HepG2 (cell line): ENCODE results near the gene ALDOA. TPM values are rescaled to one million over a fixed set of nuclear protein-coding genes. Genes with fewer than 3 reads are reported as not detected.

Experiments
- ATAC-seq: fragments of 200-7000 bp; cut with Tn5 transposase; 3 replicates; pipeline ENCODE4 v1.9.1; 2020; ENCODE audit warnings: mild to moderate bottlenecking, moderate library complexity
- BruUV-seq: library from RNA; stranded (reverse); fragments of 400-500 nt; replicated peaks from 2 replicates; lab custom pipeline; 2021; lab: Mats Ljungman, UMichigan
- CTCF ChIA-PET: fragments of 300-600 bp; formaldehyde crosslinking; extraction: SDS; loops from one replicate; lab custom pipeline; 2021; ENCODE audit warnings: low total read pairs, inconsistent platforms, low intra/inter-chr PET ratio; lab: Yijun Ruan, JAX
- POLR2A ChIA-PET: fragments of 350-600 bp; sonication (Branson Sonifier 250); formaldehyde crosslinking; loops from one replicate; lab custom pipeline; 2020; ENCODE audit warnings: antibody characterized with exemption, inconsistent platforms; lab: Yijun Ruan, JAX
- DNase-seq: peaks from one replicate; pipeline ENCODE4 v3.0.0-alpha.2; 2015; ENCODE audit warnings: low spot score
- FAIRE-seq: peaks from 3 replicates; lab custom pipeline; 2011; peaks lifted over from hg19 to GRCh38; lab: Jason Lieb, UNC
- H2AFZ ChIP-seq: one replicate; pipeline ENCODE4 v1.6.1; 2011; ENCODE audit warnings: low read length, inconsistent platforms
- H3K27ac ChIP-seq: fragments of 300-600 bp; 3 replicates; pipeline ENCODE4 v1.8.0; 2011; ENCODE audit warnings: mixed run types, mild to moderate bottlenecking, mixed read lengths, low read length, inconsistent platforms; ENCODE audit not compliant: insufficient read depth; ENCODE audit errors: extremely low read length
- H3K27me3 ChIP-seq, 2 experiments: fragments of 200-600 bp in 1 of 2; 2 replicates in 1 of 2; 3 replicates in 1 of 2; pipeline versions ENCODE4 v1.6.0 to v1.8.0; 2011; ENCODE audit warnings: low read length in 2 of 2, mild to moderate bottlenecking in 2 of 2, moderate library complexity in 2 of 2, inconsistent platforms in 1 of 2; ENCODE audit not compliant: insufficient read depth in 2 of 2, control insufficient read depth in 1 of 2
- H3K36me3 ChIP-seq, 2 experiments: fragments of 200-600 bp in 1 of 2; replicated peaks in 1 of 2; 2 replicates in 1 of 2; 3 replicates in 1 of 2; pipeline versions ENCODE4 v1.5.1 to v1.8.0; 2011; ENCODE audit warnings: low read length in 2 of 2, inconsistent platforms in 1 of 2; ENCODE audit not compliant: insufficient read depth in 2 of 2, control insufficient read depth in 1 of 2
- H3K4me1 ChIP-seq: 2 replicates; pipeline ENCODE4 v1.5.1; 2012; ENCODE audit warnings: low read length, inconsistent platforms; ENCODE audit not compliant: insufficient read depth
- H3K4me2 ChIP-seq: 2 replicates; pipeline ENCODE4 v1.6.0; 2011; ENCODE audit warnings: low read depth, low read length, inconsistent platforms
- H3K4me3 ChIP-seq, 3 experiments: fragments of 200-600 bp in 1 of 3; sonication (generic), shearing (Covaris generic) in 1 of 3; replicated peaks in 1 of 3; 2 replicates each; pipeline ENCODE4 v1.5.1; 2011 to 2016; ENCODE audit warnings: low read length in 3 of 3, inconsistent platforms in 2 of 3, low read depth in 2 of 3, mild to moderate bottlenecking in 2 of 3, control low read depth in 1 of 3, mixed read lengths in 1 of 3; ENCODE audit not compliant: insufficient read depth in 1 of 3
- H3K79me2 ChIP-seq: one replicate; pipeline ENCODE4 v1.6.1; 2011; ENCODE audit warnings: low read length, inconsistent platforms; ENCODE audit not compliant: insufficient read depth
- H3K9ac ChIP-seq: 2 replicates; pipeline ENCODE4 v1.6.0; 2011; ENCODE audit warnings: mild to moderate bottlenecking, low read depth, low read length, inconsistent platforms; ENCODE audit not compliant: insufficient read depth
- H3K9me3 ChIP-seq: 2 replicates; pipeline ENCODE4 v1.5.1; 2012; ENCODE audit warnings: mild to moderate bottlenecking, low read length
- H4K20me1 ChIP-seq: 2 replicates; pipeline ENCODE4 v1.6.0; 2011; ENCODE audit warnings: inconsistent platforms, mild to moderate bottlenecking, low read length, moderate library complexity; ENCODE audit not compliant: insufficient read depth
- BCL3 ChIP-seq: sonication (generic); formaldehyde crosslinking; IDR thresholded peaks from 2 replicates; pipeline ENCODE4 v1.5.1; 2020; ENCODE audit warnings: mild to moderate bottlenecking, missing genetic modification reagents, moderate library complexity
- CBX2 ChIP-seq, 2 experiments: fragments of 200-600 bp in 1 of 2; sonication (generic); formaldehyde crosslinking in 1 of 2; IDR thresholded peaks; 2 replicates each; pipeline versions ENCODE4 v1.7.0 to v1.8.1; 2018 to 2022; ENCODE audit warnings: low read depth in 2 of 2, low read length in 1 of 2, mild to moderate bottlenecking in 1 of 2, missing genetic modification reagents in 1 of 2
- NFKB2 ChIP-seq: sonication (generic); formaldehyde crosslinking; IDR thresholded peaks from 2 replicates; pipeline ENCODE4 v1.4.0; 2020; ENCODE audit warnings: missing genetic modification reagents, borderline replicate concordance
- NR2F2 ChIP-seq: IDR thresholded peaks from 2 replicates; pipeline ENCODE4 v1.6.1; 2012; ENCODE audit warnings: low read depth, inconsistent platforms, borderline replicate concordance
- ONECUT2 ChIP-seq: sonication (generic); formaldehyde crosslinking; IDR thresholded peaks from 2 replicates; pipeline ENCODE4 v1.4.0; 2020; ENCODE audit warnings: missing genetic modification reagents
- RBM39 ChIP-seq: fragments of 200-400 bp; formaldehyde crosslinking; IDR thresholded peaks from one replicate; pipeline ENCODE4 v1.6.1; 2018; ENCODE audit warnings: antibody characterized with exemption, mild to moderate bottlenecking, low read depth, low read length; ENCODE audit not compliant: poor library complexity, severe bottlenecking
- SATB2 ChIP-seq: sonication (generic); formaldehyde crosslinking; IDR thresholded peaks from 2 replicates; pipeline ENCODE4 v1.5.0; 2020; ENCODE audit warnings: missing genetic modification reagents
- TCF7 ChIP-seq: sonication (generic); IDR thresholded peaks from 2 replicates; pipeline ENCODE4 v1.6.1; 2016; ENCODE audit warnings: antibody characterized with exemption, low read depth
- ZBTB3 ChIP-seq: sonication (generic); formaldehyde crosslinking; IDR thresholded peaks from 2 replicates; pipeline ENCODE4 v1.4.0; 2020; ENCODE audit warnings: low read depth, mild to moderate bottlenecking, moderate library complexity, missing genetic modification reagents, borderline replicate concordance
- ZBTB39 ChIP-seq: sonication (generic); formaldehyde crosslinking; IDR thresholded peaks from 2 replicates; pipeline ENCODE4 v1.5.0; 2020; ENCODE audit warnings: missing genetic modification reagents
- ZNF263 ChIP-seq: sonication (generic); formaldehyde crosslinking; IDR thresholded peaks from 2 replicates; pipeline ENCODE4 v1.4.0; 2020; ENCODE audit warnings: missing genetic modification reagents
- ZNF276 ChIP-seq: sonication (generic); formaldehyde crosslinking; IDR thresholded peaks from 2 replicates; pipeline ENCODE4 v1.4.0; 2020; ENCODE audit warnings: mild to moderate bottlenecking, low read depth, missing genetic modification reagents
- ZNF280B ChIP-seq: sonication (generic); formaldehyde crosslinking; IDR thresholded peaks from 2 replicates; pipeline ENCODE4 v1.5.0; 2020; ENCODE audit warnings: missing genetic modification reagents, mild to moderate bottlenecking, borderline replicate concordance
- ZNF749 ChIP-seq: sonication (generic); formaldehyde crosslinking; IDR thresholded peaks from 2 replicates; pipeline ENCODE4 v1.8.0; 2022; ENCODE audit warnings: mild to moderate bottlenecking, missing genetic modification reagents, moderate library complexity, borderline replicate concordance
- ZNF792 ChIP-seq: IDR thresholded peaks from 2 replicates; pipeline ENCODE4 v1.6.1; 2016
- WGBS: methylation state at CpG from one replicate; pipeline ENCODE4 v1.1.6; 2017; ENCODE audit warnings: low lambda C conversion rate; 5-methylcytosine and 5-hydroxymethylcytosine counted together
- in situ Hi-C: cut with HindIII; loops from 2 replicates; pipeline ENCODE4 v1.10.0; 2017; ENCODE audit warnings: low pct_unique_long_range_greater_than_20kb; ENCODE audit not compliant: extremely low pct_ligation_motif_present
- intact Hi-C: fragments of 100-400 bp; cut with micrococcal nuclease; formaldehyde crosslinking; loops from one replicate; pipeline ENCODE4 v1.10.0; 2022; ENCODE audit not compliant: unreplicated experiment
- polyA plus RNA-seq, 8 experiments: library from polyadenylated mRNA; depleted of rRNA in 3 of 8; stranded (reverse) in 7 of 8; unstranded in 1 of 8; fragments of >200 nt; fragmentation: Illumina TruSeq in 4 of 8; extraction: Trizol in 4 of 8; gene quantifications; 2 replicates each; pipeline versions ENCODE4 v1.2.1 to v1.2.3, GENCODE V29; 2011 to 2016; ENCODE audit warnings: low read depth in 4 of 8, missing spikeins in 1 of 8, mixed read lengths in 1 of 8; ENCODE audit not compliant: insufficient read depth in 1 of 8
- total RNA-seq, 5 experiments: library from RNA; depleted of rRNA; stranded (reverse); fragments of >200 nt; fragmentation: Illumina TruSeq; extraction: Trizol; gene quantifications; 2 replicates each; pipeline ENCODE4 v1.2.3, GENCODE V29; 2016; ENCODE audit warnings: low read depth in 1 of 5

The ALDOA gene
- total and polyA plus RNA-seq, 2 of the 13 experiments (the other 11 are each of a cell fraction or from before 2014, with no cell fraction given): 925 to 1,884 TPM

GRCh38 chr16:30113711-30114333, 48.3 kb downstream of the ALDOA start (continued):
- TF ChIP-seq ZNF276 (CRISPR knock-in tag): no peak
- TF ChIP-seq NFKB2: no peak
- TF ChIP-seq ZBTB3 (CRISPR knock-in tag): no peak
- TF ChIP-seq ZNF263: no peak
- no peak for TF ChIP-seq ZNF280B
- no peak for TF ChIP-seq NR2F2

- Histone ChIP-seq H3K4me2 (no peak overlapping the region), H3K27ac (no peak overlapping the region), H3K27me3 (no peaks in the 10 kb centered on the region), H2AFZ (no peak overlapping the region), H3K9ac (no peak overlapping the region), H4K20me1 (no peaks in the 10 kb centered on the region), H3K4me3 (no peak overlapping the region), H3K4me1 (peaks cover 30% of the 10 kb centered on the region), H3K36me3 (peaks cover 9 to 19% of the 10 kb centered on the region in 2 experiments; a peak in 4 of 5 replicates), H3K79me2 (no peaks in the 10 kb centered on the region), H3K9me3 (no peaks in the 10 kb centered on the region)
- ChIA-PET POLR2A (interaction anchor here (1.1 to 3.4 kb wide), 2 partner anchors 10 to 69 kb away, joined by 4 to 28 read pairs; partner anchors contain the start of genes CORO1A and MAPK3), CTCF (no interaction called here)
- in situ Hi-C loops: no loop called here
- DNase-seq (no peak), FAIRE-seq (no peak), ATAC-seq (no peak)
- BruUV-seq: no TSS peak
- intact Hi-C loops: no loop called here
- WGBS: 93% methylated on average over 8 of the region's 11 CpGs
- TF ChIP-seq ONECUT2 (CRISPR knock-in tag) (no peak), CBX2 (IDR thresholded peaks at IDR 0.05; ENCODE audit: low read depth, low read length) (no peak), CBX2 (CRISPR knock-in tag; IDR thresholded peaks at IDR 0.05; ENCODE audit: low read depth) (no peak), SATB2 (CRISPR knock-in tag) (no peak), TCF7 (no peak), ZNF792 (CRISPR knock-in tag) (no peak), RBM39 (no peak), ZNF749 (CRISPR knock-in tag) (no peak), ZBTB39 (CRISPR knock-in tag) (no peak), BCL3 (CRISPR knock-in tag) (no peak)
Observed at GRCh38 chr16:30114411-30114810, 48.9 kb downstream of the ALDOA start.
